H1 (cell line): ENCODE data around the gene PDIA5. TPM values are rescaled to one million over a fixed set of nuclear protein-coding genes. Genes with fewer than 3 reads are reported as not detected.
A peak's percentile ranks its signal among the peaks of the same experiment; 100 is the strongest.

Source experiments
- CTCF ChIA-PET: fragments of 300-600 bp; sonication (Branson Sonifier 250); formaldehyde crosslinking; loops from one replicate; lab custom pipeline; 2021; ENCODE audit not compliant: partially characterized antibody; lab: Charles Lee
- POLR2A ChIA-PET: fragments of 300-600 bp; sonication (Branson Sonifier 250); formaldehyde crosslinking; loops from one replicate; lab custom pipeline; 2021; ENCODE audit warnings: inconsistent platforms; ENCODE audit not compliant: partially characterized antibody; lab: Charles Lee
- DNase-seq, 2 experiments: peaks; one replicate each; pipeline versions ENCODE4 v3.0.0 to v3.0.0-alpha.2; 2010 to 2022; ENCODE audit warnings: low spot score in 2 of 2, low read depth in 1 of 2, mixed read lengths in 1 of 2
- FAIRE-seq: peaks from 2 replicates; lab custom pipeline; 2011; peaks lifted over from hg19 to GRCh38; lab: Jason Lieb, UNC
- H2AFZ ChIP-seq: 2 replicates; pipeline ENCODE4 v1.8.1; 2012; ENCODE audit warnings: low read length, inconsistent platforms
- H2AK5ac ChIP-seq: 2 replicates; pipeline ENCODE4 v1.6.1; 2013; ENCODE audit warnings: low read depth, low read length
- H2BK120ac ChIP-seq: replicated peaks from 2 replicates; pipeline ENCODE3; 2013; ENCODE audit warnings: low read depth, low read length, inconsistent platforms
- H2BK12ac ChIP-seq: 2 replicates; pipeline ENCODE4 v1.6.1; 2013; ENCODE audit warnings: low read depth, low read length
- H2BK15ac ChIP-seq: 2 replicates; pipeline ENCODE4 v1.6.1; 2013; ENCODE audit warnings: low read length
- H2BK20ac ChIP-seq: 2 replicates; pipeline ENCODE4 v1.6.1; 2013; ENCODE audit warnings: low read length
- H2BK5ac ChIP-seq: 2 replicates; pipeline ENCODE4 v1.6.1; 2013; ENCODE audit warnings: low read depth, low read length
- H3K14ac ChIP-seq: 2 replicates; pipeline ENCODE4 v1.6.1; 2013; ENCODE audit warnings: inconsistent platforms; ENCODE audit not compliant: insufficient read length
- H3K18ac ChIP-seq: 2 replicates; pipeline ENCODE4 v1.6.1; 2013; ENCODE audit warnings: low read length; ENCODE audit errors: extremely low read depth
- H3K23ac ChIP-seq: 2 replicates; pipeline ENCODE4 v1.6.1; 2013; ENCODE audit warnings: inconsistent platforms; ENCODE audit not compliant: insufficient read length
- H3K23me2 ChIP-seq: 2 replicates; pipeline ENCODE4 v1.6.1; 2013; ENCODE audit warnings: low read depth, low read length
- H3K27ac ChIP-seq: 2 replicates; pipeline ENCODE4 v1.6.1; 2011; ENCODE audit warnings: low read depth, low read length, inconsistent platforms
- H3K27me3 ChIP-seq, 4 experiments: replicated peaks in 1 of 4; 1 replicate in 1 of 4; 2 replicates in 3 of 4; pipeline versions ENCODE4 v1.6.1 to v1.8.1; 2011 to 2013; ENCODE audit warnings: low read length in 3 of 4, mild to moderate bottlenecking in 3 of 4, inconsistent platforms in 2 of 4, mixed read lengths in 2 of 4, moderate library complexity in 1 of 4; ENCODE audit not compliant: control insufficient read depth in 3 of 4, insufficient read depth in 3 of 4; ENCODE audit errors: extremely low read depth in 1 of 4
- H3K36me3 ChIP-seq, 4 experiments: 2 replicates each; pipeline versions ENCODE4 v1.6.1 to v1.8.1; 2011 to 2013; ENCODE audit warnings: mild to moderate bottlenecking in 4 of 4, low read length in 3 of 4, moderate library complexity in 2 of 4, control low read depth in 1 of 4, inconsistent platforms in 1 of 4; ENCODE audit not compliant: insufficient read depth in 4 of 4, control insufficient read depth in 2 of 4
- H3K4ac ChIP-seq: replicated peaks from 2 replicates; pipeline ENCODE3; 2013; ENCODE audit warnings: low read length, low read depth, mixed read lengths, inconsistent platforms; ENCODE audit not compliant: insufficient read length
- H3K4me1 ChIP-seq, 4 experiments: replicated peaks in 1 of 4; 1 replicate in 1 of 4; 2 replicates in 3 of 4; pipeline versions ENCODE4 v1.6.1 to v1.8.1; 2011 to 2013; ENCODE audit warnings: low read length in 3 of 4, inconsistent platforms in 2 of 4, mixed read lengths in 1 of 4; ENCODE audit not compliant: insufficient read depth in 4 of 4, control insufficient read depth in 3 of 4
- H3K4me2 ChIP-seq, 2 experiments: 2 replicates each; pipeline versions ENCODE4 v1.6.1 to v1.8.1; 2011 to 2013; ENCODE audit warnings: low read depth in 2 of 2, low read length in 2 of 2, control low read depth in 1 of 2, inconsistent platforms in 1 of 2, mild to moderate bottlenecking in 1 of 2; ENCODE audit not compliant: insufficient read depth in 1 of 2
- H3K4me3 ChIP-seq, 4 experiments: fragments of 200-600, 300-600 bp in 1 of 4; sonication (generic), shearing (Covaris generic), sonication (Bioruptor Twin) in 1 of 4; 2 replicates each; pipeline versions ENCODE4 v1.5.1 to v1.8.1; 2011 to 2016; ENCODE audit warnings: low read length in 4 of 4, low read depth in 3 of 4, control low read depth in 2 of 4, inconsistent platforms in 2 of 4, mild to moderate bottlenecking in 2 of 4, mixed read lengths in 1 of 4, moderate library complexity in 1 of 4; ENCODE audit not compliant: insufficient read depth in 2 of 4; ENCODE audit errors: extremely low read depth in 1 of 4
- H3K56ac ChIP-seq: replicated peaks from 2 replicates; pipeline ENCODE3; 2013; ENCODE audit warnings: low read depth, mild to moderate bottlenecking, mixed read lengths, low read length, inconsistent platforms; ENCODE audit not compliant: insufficient read length
- H3K79me1 ChIP-seq: 2 replicates; pipeline ENCODE4 v1.6.1; 2013; ENCODE audit warnings: low read depth, low read length, control low read depth
- H3K79me2 ChIP-seq, 2 experiments: 2 replicates each; pipeline versions ENCODE4 v1.6.1 to v1.8.1; 2012 to 2013; ENCODE audit warnings: low read length in 2 of 2, mild to moderate bottlenecking in 2 of 2, inconsistent platforms in 1 of 2; ENCODE audit not compliant: insufficient read depth in 2 of 2, control insufficient read depth in 1 of 2
- H3K9ac ChIP-seq, 4 experiments: replicated peaks in 1 of 4; 1 replicate in 1 of 4; 2 replicates in 3 of 4; pipeline versions ENCODE4 v1.6.1 to v1.8.1; 2011 to 2013; ENCODE audit warnings: low read depth in 3 of 4, low read length in 3 of 4, control low read depth in 2 of 4, mild to moderate bottlenecking in 2 of 4, moderate library complexity in 2 of 4, inconsistent platforms in 1 of 4; ENCODE audit errors: extremely low read depth in 1 of 4
- H3K9me3 ChIP-seq, 2 experiments: 2 replicates each; pipeline versions ENCODE4 v1.6.1 to v1.8.1; 2012 to 2013; ENCODE audit warnings: mild to moderate bottlenecking in 2 of 2, moderate library complexity in 2 of 2, control low read depth in 1 of 2, inconsistent platforms in 1 of 2, low read depth in 1 of 2, low read length in 1 of 2, mixed read lengths in 1 of 2; ENCODE audit not compliant: insufficient read depth in 2 of 2
- H4K20me1 ChIP-seq, 2 experiments: replicated peaks in 1 of 2; 2 replicates each; pipeline versions ENCODE3 to v1.8.1; 2011 to 2013; ENCODE audit warnings: inconsistent platforms in 2 of 2, low read length in 2 of 2, mild to moderate bottlenecking in 1 of 2; ENCODE audit not compliant: insufficient read depth in 2 of 2, control insufficient read depth in 1 of 2
- H4K5ac ChIP-seq: 2 replicates; pipeline ENCODE4 v1.6.1; 2013; ENCODE audit warnings: low read length, low read depth, mixed read lengths, inconsistent platforms; ENCODE audit not compliant: insufficient read length
- H4K8ac ChIP-seq: 2 replicates; pipeline ENCODE4 v1.8.0; 2013; ENCODE audit warnings: mild to moderate bottlenecking, moderate library complexity, low read length, inconsistent platforms; ENCODE audit not compliant: insufficient read depth; ENCODE audit errors: extremely low read depth
- H4K91ac ChIP-seq: replicated peaks from 2 replicates; pipeline ENCODE3; 2013; ENCODE audit warnings: low read length, mixed read lengths, inconsistent platforms; ENCODE audit not compliant: insufficient read length
- CHD1 ChIP-seq: IDR thresholded peaks from 2 replicates; pipeline ENCODE4 v1.6.1; 2012; ENCODE audit warnings: low read depth, low read length, improper control_type of control experiment
- CHD2 ChIP-seq: IDR thresholded peaks from 2 replicates; pipeline ENCODE4 v1.6.1; 2012; ENCODE audit warnings: low read length, improper control_type of control experiment
- CTBP2 ChIP-seq: IDR thresholded peaks from 2 replicates; pipeline ENCODE4 v1.7.0; 2011; ENCODE audit warnings: borderline replicate concordance, mild to moderate bottlenecking, moderate library complexity, mixed read lengths, low read length; ENCODE audit not compliant: insufficient read depth, insufficient read length
- EGR1 ChIP-seq: IDR thresholded peaks from 2 replicates; pipeline ENCODE4 v1.6.1; 2011; ENCODE audit warnings: low read depth, low read length, borderline replicate concordance
- JUND ChIP-seq: IDR thresholded peaks from 2 replicates; pipeline ENCODE4 v1.6.1; 2011; ENCODE audit warnings: mild to moderate bottlenecking, improper control_type of control experiment, low read length
- MAFK ChIP-seq: IDR thresholded peaks from 2 replicates; pipeline ENCODE4 v1.6.1; 2012; ENCODE audit warnings: low read depth, mild to moderate bottlenecking, improper control_type of control experiment, low read length
- RNF2 ChIP-seq: fragments of 200-900, 300-1000 bp; sonication (generic); IDR thresholded peaks from 2 replicates; pipeline ENCODE4 v1.7.1; 2016; ENCODE audit warnings: borderline replicate concordance, low read depth, mild to moderate bottlenecking, antibody characterized with exemption, low read length; ENCODE audit not compliant: poor library complexity, severe bottlenecking; ENCODE audit errors: missing control alignments
- SP4 ChIP-seq: IDR thresholded peaks from 2 replicates; pipeline ENCODE4 v1.6.1; 2012; ENCODE audit warnings: low read length, inconsistent platforms
- TAF1 ChIP-seq: IDR thresholded peaks from 2 replicates; pipeline ENCODE4 v1.6.1; 2011; ENCODE audit warnings: mild to moderate bottlenecking, low read depth, low read length
- TBP ChIP-seq: IDR thresholded peaks from 2 replicates; pipeline ENCODE4 v1.6.1; 2011; ENCODE audit warnings: low read depth, low read length, improper control_type of control experiment
- WGBS, 2 experiments: shearing (Covaris generic) in 1 of 2; methylation state at CpG; one replicate each; pipeline versions ENCODE4 v1.1.6 to v1.1.7; 2013 to 2015; ENCODE audit warnings: low lambda C conversion rate in 2 of 2, mixed read lengths in 2 of 2, inconsistent platforms in 1 of 2, low coverage in 1 of 2, missing lambda C conversion rate in 1 of 2; ENCODE audit not compliant: insufficient replicate concordance in 2 of 2, insufficient coverage in 1 of 2, insufficient read length in 1 of 2; ENCODE audit errors: extremely low coverage in 1 of 2, missing lambda C conversion rate in 1 of 2; 5-methylcytosine and 5-hydroxymethylcytosine counted together
- polyA plus RNA-seq, 7 experiments: library from polyadenylated mRNA; depleted of rRNA in 3 of 7; stranded (reverse) in 5 of 7; unstranded in 2 of 7; fragments of >200 nt in 5 of 7; fragments of 200-250 nt in 2 of 7; gene quantifications; 1 replicate in 5 of 7; 2 replicates in 1 of 7; 4 replicates in 1 of 7; pipeline versions ENCODE4 v1.2.1 to v1.2.3, GENCODE V29; 2011 to 2013; ENCODE audit warnings: missing spikeins in 2 of 7, mixed read lengths in 2 of 7
- total RNA-seq: library from RNA; stranded (reverse); fragmentation: NEBNext Ultra II Directional; extraction: Animal tissue kit (Norgen Biotek cat#: 25700); gene quantifications from 2 replicates; pipeline ENCODE4 v1.2.1, GENCODE V29; 2021

PDIA5 gene
- total and polyA plus RNA-seq, 2 of the 8 experiments (the other 6 are each of a cell fraction or from before 2014, with no cell fraction given), result 18.2 to 32.8 TPM

GRCh38 chr3:123020709-123021108 is 46.1 kb upstream of the PDIA5 start:
- no peak overlapping the region for H3K23ac ChIP-seq
- no peak overlapping the region for H3K14ac ChIP-seq
- H3K79me2 ChIP-seq, result peaks cover 0 to 29% of the 10 kb centered on the region in 2 experiments; a peak in 2 of 4 replicates
- H3K4me2 ChIP-seq, result peak overlapping the region; percentile 59 to 63; a peak in 3 of 4 replicates
- H2BK20ac ChIP-seq, result no peak overlapping the region
- peak overlapping the region in 1 of 4 experiments; percentile 39; a peak in 1 of 8 replicates for H3K4me3 ChIP-seq
- H3K23me2 ChIP-seq, result peaks cover 2% of the 10 kb centered on the region; the same call in 1 of the 2 replicates
- no peak overlapping the region for H3K9ac ChIP-seq
- no peak overlapping the region for H4K91ac ChIP-seq
- H3K18ac ChIP-seq, result no peak overlapping the region; the same call in 1 of the 2 replicates
- H3K4ac ChIP-seq, result no peak overlapping the region
- ChIA-PET POLR2A (interaction anchor here (0.7 to 2.0 kb wide), 3 partner anchors 19 to 55 kb away, joined by 3 to 5 read pairs (median 5); no protein-coding TSS in a partner anchor), CTCF (interaction anchor here (0.7 to 3.8 kb wide), 17 partner anchors 9 to 490 kb away, joined by 3 to 34 read pairs (median 4); no protein-coding TSS in a partner anchor)
- H3K56ac ChIP-seq, result no peak overlapping the region
- H4K5ac ChIP-seq, result no peak overlapping the region
- H3K4me1 ChIP-seq, result peaks cover 15 to 37% (median 25%) of the 10 kb centered on the region in 4 experiments; a peak in 6 of 7 replicates
- peak overlapping the region; percentile 6; the same call in 1 of the 2 replicates for H2BK5ac ChIP-seq
- DNase-seq (no peak), FAIRE-seq (no peak)
- no peak for TF ChIP-seq RNF2
- TF ChIP-seq TAF1, result no peak
- TF ChIP-seq CHD2, result no peak
- TF ChIP-seq EGR1, result no peak
- no peak for TF ChIP-seq TBP
- TF ChIP-seq JUND, result no peak
- no peak for TF ChIP-seq CTBP2
- no peak for TF ChIP-seq CHD1
- TF ChIP-seq MAFK, result no peak
- TF ChIP-seq SP4, result no peak
- no peak overlapping the region for H2AK5ac ChIP-seq
- H2BK12ac ChIP-seq, result no peak overlapping the region; the same call in 1 of the 2 replicates
- H3K36me3 ChIP-seq, result no peaks in the 10 kb centered on the region
- 73% methylated on average over 3 of the region's 3 CpGs; no CpG with 5 or more reads in 1 of the 2 experiments for WGBS, 2 experiments
- no peaks in the 10 kb centered on the region for H3K79me1 ChIP-seq
- H3K9me3 ChIP-seq, result no peaks in the 10 kb centered on the region
- H2BK15ac ChIP-seq, result no peak overlapping the region; the same call in 1 of the 2 replicates
- no peak overlapping the region; the same call in 1 of the 2 replicates for H3K27ac ChIP-seq
- H4K8ac ChIP-seq, result no peak overlapping the region
- no peak overlapping the region for H2AFZ ChIP-seq
- H2BK120ac ChIP-seq, result no peak overlapping the region
- H3K27me3 ChIP-seq, result peaks cover 0 to 11% (median 4%) of the 10 kb centered on the region in 4 experiments; a peak in 4 of 7 replicates
- peaks cover 0 to 1% of the 10 kb centered on the region in 2 experiments for H4K20me1 ChIP-seq
